ENCODE measurements around the gene NELL1.
A peak's percentile ranks its signal among the peaks of the same experiment; 100 is the strongest.
"Not testable (repeated sequence)": the region's sequence is repeated elsewhere in the genome, so short reads cannot be mapped to it uniquely, and the experiment has no call there.

Gene NELL1

DNA sequence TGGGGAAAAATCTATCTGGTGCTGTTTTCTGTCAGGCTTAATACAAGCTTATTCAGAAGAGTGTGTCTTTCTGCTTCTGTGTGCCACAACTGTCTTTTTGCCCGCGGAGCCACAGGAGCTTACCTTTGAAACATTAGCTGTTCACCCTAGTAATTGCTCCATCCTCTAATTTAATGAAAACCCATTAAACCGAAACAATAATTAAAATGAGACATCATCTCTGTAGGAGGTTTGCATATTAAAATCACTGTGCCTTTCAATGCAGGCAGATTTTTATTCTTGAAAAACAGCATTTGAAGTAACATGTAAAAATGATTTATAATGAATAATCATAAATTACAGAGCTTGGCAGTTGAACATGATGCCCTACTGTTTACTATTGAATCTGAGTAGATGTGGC is 102.3 kb downstream of the NELL1 start:
- DNase-seq, result no peak

DNA sequence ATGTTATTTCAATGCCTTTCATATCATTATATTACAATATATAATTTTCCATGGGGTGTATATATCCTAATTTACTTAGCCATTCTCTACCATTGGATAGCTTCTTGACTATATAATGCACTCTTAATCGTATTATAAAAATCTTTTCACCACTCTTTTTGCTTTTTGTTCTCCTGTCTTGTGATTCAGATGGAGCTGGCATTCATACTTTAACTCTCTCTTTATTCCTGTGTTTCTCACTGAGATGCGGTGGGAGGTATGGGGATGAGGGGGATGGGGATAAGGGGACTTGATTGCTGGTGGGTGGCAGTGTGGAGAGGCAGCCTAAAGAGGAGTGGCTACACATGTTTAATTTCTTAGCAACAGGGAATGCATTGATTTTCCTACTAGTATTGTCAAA is 105.9 kb downstream of the NELL1 start:
- DNase-seq, result no peak

GRCh38 chr11:20782775-20783174 is 113.4 kb downstream of the NELL1 start:
- DNase-seq, result no peak

- DNase-seq, result no peak
Measured at GRCh38 chr11:20783220-20783619, 113.8 kb downstream of the NELL1 start.

DNA sequence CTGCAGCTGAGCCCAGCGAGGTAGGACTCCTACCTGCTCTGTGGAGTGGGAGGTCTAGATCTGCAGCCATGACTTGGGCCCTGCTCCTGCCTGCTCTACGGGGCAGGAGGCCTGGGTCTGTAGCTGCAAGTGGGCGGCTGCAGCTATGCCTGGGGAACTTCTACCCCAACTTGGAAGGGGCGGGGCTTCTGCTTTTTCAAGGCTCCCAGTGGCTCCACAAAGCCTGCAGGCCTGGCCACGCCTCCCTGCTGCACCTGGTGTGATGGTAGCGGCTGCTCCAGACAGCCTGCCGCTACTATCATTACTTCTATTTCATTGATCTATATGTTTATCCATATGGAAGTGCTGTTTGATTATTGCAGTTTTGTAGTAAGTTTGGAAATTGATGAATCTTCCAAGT is 121.2 kb downstream of the NELL1 start:
- no peak for DNase-seq

DNA sequence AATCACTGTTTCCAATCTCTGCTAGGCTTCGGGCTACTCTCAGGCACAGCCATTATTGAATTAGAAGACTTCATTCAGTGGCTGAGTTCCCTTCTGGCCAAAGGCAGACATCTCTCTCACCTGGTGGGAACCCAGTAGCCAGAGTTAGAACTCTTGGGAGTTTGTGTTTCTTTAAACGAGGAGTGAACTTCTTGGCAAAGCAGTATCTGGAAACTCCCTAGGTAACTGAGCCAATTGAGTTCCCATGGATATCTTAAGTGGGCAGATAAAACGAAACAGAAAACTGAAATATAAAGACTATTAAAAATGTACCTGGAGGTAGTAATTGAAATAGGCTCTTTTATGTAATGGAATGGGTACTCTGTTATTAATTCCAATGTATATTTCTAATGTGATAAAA is 125.6 kb downstream of the NELL1 start:
- DNase-seq, result no peak

DNA sequence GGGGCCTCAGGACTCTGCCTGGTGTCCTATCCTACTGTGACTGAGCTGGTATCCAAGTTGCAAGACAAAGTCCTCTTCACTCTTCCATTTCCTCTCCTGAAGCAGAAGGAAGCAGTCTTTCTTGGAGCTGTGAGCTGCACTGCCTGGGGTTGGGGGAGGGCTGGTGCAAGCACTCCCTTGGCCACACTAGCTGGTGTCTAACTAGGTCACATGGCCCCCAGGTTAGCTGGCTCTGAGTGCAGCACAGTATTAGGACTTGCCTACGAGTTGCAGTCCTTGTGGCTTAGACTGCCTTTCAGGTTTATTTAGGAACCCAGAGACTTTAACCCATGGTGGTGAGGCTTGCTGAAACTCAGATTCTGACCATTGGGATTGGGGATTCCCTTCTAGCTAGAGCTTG is 138.9 kb downstream of the NELL1 start:
- no peak for DNase-seq

DNA sequence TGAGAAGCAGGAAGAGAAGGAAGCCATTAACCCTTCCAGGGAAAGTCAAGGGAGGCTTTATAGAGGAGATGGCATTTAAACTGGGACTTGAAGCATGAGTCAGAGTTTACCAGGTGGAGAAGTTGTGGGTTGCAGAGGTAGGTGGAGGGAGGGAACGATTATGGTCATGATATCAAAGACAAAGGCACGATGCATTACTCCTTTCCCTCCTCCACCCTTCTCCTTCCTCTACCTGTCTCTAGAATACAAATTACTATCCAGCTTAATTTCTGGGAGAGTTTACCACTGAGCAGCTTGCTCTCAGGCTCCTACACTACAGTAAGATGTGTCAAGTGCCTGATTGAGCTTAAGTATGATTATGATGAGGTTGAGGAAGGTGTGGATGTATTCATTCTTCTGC is 151.7 kb downstream of the NELL1 start:
- peak in 1 of 2 experiments; percentile 70 for DNase-seq

DNA sequence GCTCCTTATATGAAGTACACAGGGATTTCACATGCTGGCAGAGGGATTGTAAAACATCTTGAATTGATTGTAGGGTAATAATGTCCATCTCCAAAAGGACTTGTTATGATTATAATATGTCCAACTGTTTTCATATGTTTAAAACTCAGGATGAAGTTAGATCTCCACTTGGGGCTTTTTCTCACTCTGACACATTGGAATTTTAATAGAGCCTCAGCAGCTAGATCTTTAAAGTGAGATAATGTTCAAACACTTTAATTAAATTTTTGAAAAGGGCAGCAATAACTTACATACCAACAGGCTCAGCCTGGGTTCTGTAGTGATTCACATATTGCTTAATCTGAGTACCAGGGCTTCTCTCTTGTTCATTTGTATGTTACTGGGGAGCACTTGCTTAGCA is 152.1 kb downstream of the NELL1 start:
- no peak for DNase-seq

GRCh38 chr11:20824773-20825172 is 155.4 kb downstream of the NELL1 start:
- no peak for DNase-seq

DNA sequence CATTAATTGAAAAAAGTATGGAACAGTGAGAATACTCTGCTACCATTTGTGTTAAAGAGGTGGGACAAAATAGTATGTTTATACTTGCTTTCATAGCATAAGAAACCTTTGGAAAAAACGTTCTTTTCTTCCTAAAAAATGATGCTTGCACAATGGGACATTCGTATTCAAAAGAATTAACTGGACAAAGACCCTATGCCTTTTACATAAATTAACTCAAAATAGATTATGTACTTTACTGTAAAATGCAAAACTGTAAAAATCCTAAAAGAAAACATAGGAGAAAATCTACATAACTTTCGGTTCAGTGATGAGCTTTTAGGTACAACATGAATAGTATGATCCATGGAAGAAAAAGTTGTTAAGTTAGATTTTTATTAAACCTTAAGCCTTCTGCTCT is 166.2 kb downstream of the NELL1 start:
- DNase-seq, result no peak

GRCh38 chr11:20839231-20839630 is 169.8 kb downstream of the NELL1 start:
- DNase-seq, result peak in 1 of 2 experiments; percentile 22

DNA sequence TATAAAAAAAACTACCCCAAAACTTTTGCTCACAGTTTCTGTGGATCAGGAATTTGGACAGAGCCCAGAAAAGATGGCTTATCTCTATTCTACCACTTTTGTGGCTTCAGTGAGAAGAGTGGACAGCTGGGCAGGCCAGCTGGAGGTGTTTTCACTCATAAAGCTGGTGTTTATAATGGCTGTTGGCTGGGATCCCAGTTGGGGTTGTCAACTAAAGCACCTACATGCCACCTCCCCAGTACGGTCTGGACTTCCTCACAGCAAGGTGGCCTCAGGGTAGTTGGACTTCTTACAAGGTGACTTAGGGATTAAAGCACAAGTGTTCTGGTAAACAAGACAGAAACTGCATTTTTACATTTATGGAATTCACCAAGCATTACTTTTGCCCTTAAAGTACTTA is 171.0 kb downstream of the NELL1 start:
- DNase-seq, result peak; percentile 73 to 93

DNA sequence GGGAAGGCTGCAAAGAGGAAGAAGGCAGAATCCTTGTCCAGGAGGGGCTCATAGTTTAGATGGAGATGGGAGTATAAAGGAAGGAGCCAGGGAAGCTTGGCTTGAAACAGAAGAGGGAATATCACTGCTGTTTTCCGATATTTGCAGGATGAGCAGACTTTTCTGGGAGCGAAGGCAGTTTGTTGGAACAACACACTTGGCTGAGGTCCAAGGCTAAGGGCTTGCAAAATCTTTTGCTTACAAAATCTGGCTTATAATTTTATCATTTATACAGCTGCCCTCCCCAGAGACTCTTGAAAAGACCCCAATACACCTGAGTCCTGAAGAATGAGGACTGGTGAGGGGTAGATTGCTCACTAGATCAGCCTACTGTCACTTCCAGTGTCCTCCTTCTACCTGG is 174.8 kb downstream of the NELL1 start:
- DNase-seq, result no peak

GRCh38 chr11:20844630-20845029 is 175.2 kb downstream of the NELL1 start:
- peak in 1 of 2 experiments; percentile 71 for DNase-seq

GRCh38 chr11:20854215-20854955 is 185.0 kb downstream of the NELL1 start:
- DNase-seq, result no peak

DNA sequence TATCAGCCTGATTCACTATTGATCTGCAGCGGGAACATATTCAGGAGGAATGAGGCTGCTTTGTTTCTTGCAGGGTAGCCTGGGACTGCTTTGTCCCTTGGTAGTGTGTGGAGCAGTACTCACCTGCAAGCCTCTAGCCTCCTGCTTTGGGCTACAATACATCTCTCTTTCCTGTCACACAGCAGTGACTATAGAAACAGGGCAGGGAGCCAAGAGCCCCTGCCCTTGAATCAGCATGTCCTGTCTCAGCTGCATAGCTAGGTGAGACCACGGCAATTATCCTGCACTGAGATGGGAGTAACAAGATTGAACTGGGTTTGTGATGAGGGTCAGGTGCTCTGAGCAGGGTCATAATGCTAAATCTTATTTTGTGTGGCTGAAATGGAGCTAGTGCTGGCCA is 191.9 kb downstream of the NELL1 start:
- peak in 1 of 2 experiments; percentile 5 for DNase-seq

- DNase-seq, result not testable (repeated sequence)
Measured at GRCh38 chr11:20862263-20862662, 192.9 kb downstream of the NELL1 start.

GRCh38 chr11:20864628-20865027 is 195.2 kb downstream of the NELL1 start:
- no peak for DNase-seq

GRCh38 chr11:20865161-20865560 is 195.8 kb downstream of the NELL1 start:
- peak in 1 of 2 experiments; percentile 11 for DNase-seq

- no peak for DNase-seq
Measured at GRCh38 chr11:20869123-20869522, 199.7 kb downstream of the NELL1 start.

DNA sequence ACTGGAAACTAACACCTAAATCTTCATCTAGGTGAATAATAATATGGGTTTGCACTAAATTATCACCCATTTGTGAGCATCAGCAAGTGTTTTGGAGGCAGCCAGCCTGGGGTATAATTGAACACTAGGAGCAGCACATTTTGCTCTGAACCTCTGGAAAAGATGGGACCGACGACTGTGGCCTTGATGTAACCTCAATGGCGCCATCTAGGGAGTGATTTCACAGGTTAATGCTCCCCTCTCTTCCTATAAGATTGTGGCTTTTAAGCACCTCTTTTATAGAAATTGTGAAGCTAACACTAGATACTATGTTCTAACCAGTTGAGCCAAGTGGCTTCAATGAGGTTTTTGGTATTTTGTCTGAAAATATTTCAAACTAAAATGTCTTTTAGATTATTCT is 203.7 kb downstream of the NELL1 start:
- peak; percentile 25 to 83 for DNase-seq

DNA sequence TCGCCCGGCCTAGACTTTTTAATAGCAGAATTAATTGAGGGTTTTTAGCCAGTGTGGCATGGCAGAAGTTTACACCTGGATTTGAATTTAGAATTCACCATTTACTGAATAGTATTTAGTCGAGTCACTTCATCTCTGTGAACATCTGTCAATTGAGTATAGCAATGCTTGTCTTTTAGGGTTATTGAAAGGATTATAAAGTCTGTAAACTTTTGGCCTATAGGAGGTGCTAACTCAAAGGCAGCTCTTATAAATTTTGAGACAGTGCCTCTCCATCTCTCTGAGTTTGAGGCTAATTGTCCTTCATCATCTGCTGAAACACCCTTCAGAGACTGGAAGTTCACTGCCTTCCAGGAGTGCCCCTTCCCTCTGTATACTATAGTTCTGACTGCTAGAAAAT is 205.0 kb downstream of the NELL1 start:
- DNase-seq, result peak in 1 of 2 experiments; percentile 11

- no peak for DNase-seq
Measured at GRCh38 chr11:20875889-20876288, 206.5 kb downstream of the NELL1 start.

GRCh38 chr11:20876738-20877137 is 207.4 kb downstream of the NELL1 start:
- no peak for DNase-seq

Measured in NCI-H524 (cell line).